NB4 (cell line): Measurements from ENCODE around the gene CDH8.

Source experiments
- DNase-seq: peaks from one replicate; pipeline ENCODE4 v3.0.0; 2010; ENCODE audit warnings: low read depth
- H3K4me3 ChIP-seq: one replicate; pipeline ENCODE4 v1.5.1; 2011; ENCODE audit warnings: mild to moderate bottlenecking, low read depth, low read length, moderate library complexity
- MYC ChIP-seq: IDR thresholded peaks from 2 replicates; pipeline ENCODE4 v1.6.1; 2011; ENCODE audit warnings: low read depth, low read length
- POLR2A ChIP-seq: IDR thresholded peaks from 2 replicates; pipeline ENCODE4 v1.6.1; 2011; ENCODE audit warnings: mild to moderate bottlenecking; ENCODE audit not compliant: insufficient read length; ENCODE audit errors: extremely low read depth
- TF ChIP-seq, protein P1 (sequence below): IDR thresholded peaks from 2 replicates; pipeline ENCODE4 v1.6.1; 2011; ENCODE audit warnings: low read depth, low read length
- TF ChIP-seq, protein P2 (sequence below): IDR thresholded peaks from one replicate; pipeline ENCODE4 v1.5.1; 2012; ENCODE audit warnings: low read depth, low read length

Gene CDH8

DNA sequence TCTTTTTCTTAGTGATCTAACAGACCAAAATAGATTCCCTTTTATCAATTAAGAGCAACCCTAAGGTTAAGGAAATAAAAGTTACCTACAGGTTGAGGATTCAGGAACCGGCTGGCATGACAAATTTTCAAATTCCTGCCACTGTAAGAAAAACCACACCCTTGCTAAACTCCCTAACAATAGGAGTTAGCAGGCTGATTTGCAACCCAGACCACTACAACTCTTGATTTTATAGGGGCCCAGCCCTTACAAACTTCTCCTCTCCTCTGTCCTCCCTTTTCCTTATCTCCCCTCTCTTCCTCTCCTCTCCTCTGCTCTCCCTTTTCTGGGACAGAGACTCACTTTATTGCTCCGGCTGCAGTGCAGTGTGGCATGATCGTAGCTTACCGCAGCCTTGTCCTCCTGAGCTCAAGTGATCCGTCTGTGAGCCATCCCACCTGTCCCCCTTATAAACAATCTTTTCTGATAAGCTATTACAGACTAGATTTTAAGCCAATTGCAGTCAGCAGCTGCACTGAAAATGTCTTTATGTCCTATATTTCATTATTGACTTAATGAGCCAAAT is 418.9 kb downstream of the CDH8 start:
- no peak overlapping the region for H3K4me3 ChIP-seq
- TF ChIP-seq, protein P1, sequence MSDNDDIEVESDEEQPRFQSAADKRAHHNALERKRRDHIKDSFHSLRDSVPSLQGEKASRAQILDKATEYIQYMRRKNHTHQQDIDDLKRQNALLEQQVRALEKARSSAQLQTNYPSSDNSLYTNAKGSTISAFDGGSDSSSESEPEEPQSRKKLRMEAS, result no peak
- TF ChIP-seq, protein P2, sequence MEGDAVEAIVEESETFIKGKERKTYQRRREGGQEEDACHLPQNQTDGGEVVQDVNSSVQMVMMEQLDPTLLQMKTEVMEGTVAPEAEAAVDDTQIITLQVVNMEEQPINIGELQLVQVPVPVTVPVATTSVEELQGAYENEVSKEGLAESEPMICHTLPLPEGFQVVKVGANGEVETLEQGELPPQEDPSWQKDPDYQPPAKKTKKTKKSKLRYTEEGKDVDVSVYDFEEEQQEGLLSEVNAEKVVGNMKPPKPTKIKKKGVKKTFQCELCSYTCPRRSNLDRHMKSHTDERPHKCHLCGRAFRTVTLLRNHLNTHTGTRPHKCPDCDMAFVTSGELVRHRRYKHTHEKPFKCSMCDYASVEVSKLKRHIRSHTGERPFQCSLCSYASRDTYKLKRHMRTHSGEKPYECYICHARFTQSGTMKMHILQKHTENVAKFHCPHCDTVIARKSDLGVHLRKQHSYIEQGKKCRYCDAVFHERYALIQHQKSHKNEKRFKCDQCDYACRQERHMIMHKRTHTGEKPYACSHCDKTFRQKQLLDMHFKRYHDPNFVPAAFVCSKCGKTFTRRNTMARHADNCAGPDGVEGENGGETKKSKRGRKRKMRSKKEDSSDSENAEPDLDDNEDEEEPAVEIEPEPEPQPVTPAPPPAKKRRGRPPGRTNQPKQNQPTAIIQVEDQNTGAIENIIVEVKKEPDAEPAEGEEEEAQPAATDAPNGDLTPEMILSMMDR, result no peak
- no peak for TF ChIP-seq MYC
- TF ChIP-seq POLR2A, result no peak
- no peak for DNase-seq

DNA sequence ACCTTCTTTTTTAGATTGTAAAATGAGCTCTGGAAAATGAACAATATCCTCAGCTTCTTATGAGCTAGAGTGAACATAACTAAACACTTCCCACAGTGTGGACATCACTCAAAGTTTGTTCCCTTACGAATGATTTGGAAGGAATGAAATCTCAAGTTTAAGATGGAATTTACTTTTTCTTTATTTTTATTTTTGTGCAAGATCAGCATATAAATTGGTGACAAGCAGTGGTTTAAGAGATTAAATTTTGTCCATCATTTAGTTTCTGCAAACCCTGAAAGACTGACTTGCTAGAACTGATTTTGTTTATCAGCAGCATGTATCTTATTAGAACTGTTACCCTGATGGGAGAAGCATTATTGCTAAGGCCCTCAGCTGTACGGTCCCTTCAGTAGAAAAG is 420.1 kb downstream of the CDH8 start:
- DNase-seq, result no peak
- no peak for TF ChIP-seq MYC
- TF ChIP-seq POLR2A, result no peak
- TF ChIP-seq, protein P1, result no peak
- TF ChIP-seq, protein P2, result no peak
- H3K4me3 ChIP-seq, result no peak overlapping the region

DNA sequence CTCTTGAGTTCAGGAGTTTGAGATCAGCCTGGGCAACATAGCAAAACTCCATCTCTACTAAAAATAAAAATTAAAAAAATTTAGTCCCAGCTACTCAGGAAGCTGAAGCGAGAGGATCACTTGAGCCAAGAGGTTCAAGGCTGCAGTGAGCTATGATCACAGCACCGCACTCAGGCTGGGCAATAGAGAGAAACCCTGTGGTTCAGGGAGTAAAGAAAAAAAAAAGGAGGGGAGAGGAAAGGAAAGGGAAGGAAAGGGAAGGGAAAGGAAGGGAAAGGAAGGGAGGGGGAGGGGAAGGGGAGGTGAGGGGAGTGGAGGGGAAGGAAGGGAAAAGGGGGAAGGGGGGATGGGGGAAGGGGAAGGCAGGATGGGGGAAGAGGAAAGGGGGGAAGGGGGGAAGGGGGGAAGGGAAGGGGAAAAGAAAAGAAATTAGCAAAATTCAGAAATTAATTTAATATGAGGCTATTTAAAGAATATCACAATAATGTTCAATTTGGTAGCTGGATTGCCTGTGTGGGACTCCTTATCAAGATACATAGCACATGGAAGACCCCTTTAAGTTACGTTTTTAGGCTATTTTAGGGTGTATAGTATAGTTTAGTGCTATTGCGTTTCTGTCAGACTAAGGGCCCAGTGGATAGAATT is 424.3 kb downstream of the CDH8 start:
- TF ChIP-seq, protein P1, result no peak
- TF ChIP-seq POLR2A, result no peak
- TF ChIP-seq, protein P2, result no peak
- TF ChIP-seq MYC, result no peak
- no peak overlapping the region for H3K4me3 ChIP-seq
- no peak for DNase-seq

DNA sequence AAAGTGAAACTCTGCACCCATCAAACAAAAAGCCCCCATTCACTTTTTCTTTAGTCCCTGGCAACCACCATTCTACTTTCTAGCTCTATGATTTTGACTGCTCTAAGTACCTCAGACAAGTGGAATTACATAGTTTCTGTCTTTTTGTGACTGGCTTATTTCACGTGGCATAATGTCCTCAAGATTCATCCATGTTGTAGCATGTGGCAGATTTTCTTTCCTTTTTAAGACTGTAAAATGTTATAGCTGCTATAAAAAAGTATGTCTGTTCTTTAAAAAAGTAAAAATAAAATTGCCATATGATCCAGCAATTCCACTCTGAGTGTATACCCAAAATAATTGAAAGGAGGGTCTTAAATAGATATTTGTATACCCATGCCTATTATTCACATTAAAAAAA is 429.7 kb downstream of the CDH8 start:
- DNase-seq, result no peak
- TF ChIP-seq, protein P2, result no peak
- TF ChIP-seq, protein P1, result no peak
- no peak overlapping the region for H3K4me3 ChIP-seq
